COLO668 (cell line): ENCODE measurements around the gene CYP1A2.
"Not testable (repeated sequence)": the region's sequence is repeated elsewhere in the genome, so short reads cannot be mapped to it uniquely, and the experiment has no call there.

Source experiments
- DNase-seq: peaks from one replicate; lab custom pipeline; 2025; ENCODE audit not compliant: unreplicated experiment; lab: John Stamatoyannopoulos, UW

CYP1A2 gene

GRCh38 chr15:74748322-74748946 is at the start of gene CYP1A2:
TSS of gene CYP1A2 (plus strand) at chr15:74748845. CDS start at chr15:74749739, 894 bp downstream.
- no peak for DNase-seq

- no peak for DNase-seq
These were observed 39.6 kb upstream of the CYP1A2 start for GRCh38 chr15:74709011-74709410.

GRCh38 chr15:74709892-74710291 is 38.8 kb upstream of the CYP1A2 start:
- DNase-seq: no peak

GRCh38 chr15:74710319-74711094 is 38.1 kb upstream of the CYP1A2 start:
- DNase-seq: no peak

- no peak for DNase-seq
These were observed 36.3 kb upstream of the CYP1A2 start for GRCh38 chr15:74712311-74712710.

GRCh38 chr15:74716651-74717050 is 32.0 kb upstream of the CYP1A2 start:
- no peak for DNase-seq

- DNase-seq: no peak
These were observed 26.1 kb upstream of the CYP1A2 start for GRCh38 chr15:74722591-74722990.

- no peak for DNase-seq
These were observed 25.5 kb upstream of the CYP1A2 start for GRCh38 chr15:74723187-74723586.

- no peak for DNase-seq
These were observed 24.8 kb upstream of the CYP1A2 start for GRCh38 chr15:74723754-74724334.

GRCh38 chr15:74724570-74725224 is 23.9 kb upstream of the CYP1A2 start:
- DNase-seq: no peak

- peak; percentile 32 for DNase-seq
These were observed 23.3 kb upstream of the CYP1A2 start, which contains the start of gene CYP1A1 for GRCh38 chr15:74725225-74725774. TSS of gene CYP1A1 (minus strand) at chr15:74725528. CDS start at chr15:74723097, 2,431 bp downstream.

- peak; percentile 44 for DNase-seq
These were observed 22.5 kb upstream of the CYP1A2 start for GRCh38 chr15:74725845-74726773.

- DNase-seq: no peak
These were observed 21.9 kb upstream of the CYP1A2 start for GRCh38 chr15:74726774-74727164.

- DNase-seq: peak; percentile 6
These were observed 20.9 kb upstream of the CYP1A2 start for GRCh38 chr15:74727727-74728126.

- DNase-seq: not testable (repeated sequence)
These were observed 19.9 kb upstream of the CYP1A2 start for GRCh38 chr15:74728699-74729098.

- not testable (repeated sequence) for DNase-seq
These were observed 19.3 kb upstream of the CYP1A2 start for GRCh38 chr15:74729372-74729771.

GRCh38 chr15:74730619-74731316 is 17.9 kb upstream of the CYP1A2 start:
- DNase-seq: no peak

- DNase-seq: no peak
These were observed 15.8 kb upstream of the CYP1A2 start for GRCh38 chr15:74732846-74733245.

GRCh38 chr15:74733269-74733668 is 15.4 kb upstream of the CYP1A2 start:
- DNase-seq: no peak

GRCh38 chr15:74735305-74735704 is 13.3 kb upstream of the CYP1A2 start:
- no peak for DNase-seq
